Endothelial cell of umbilical vein (primary cell): ENCODE measurements around the gene PRRC1. TPM values are rescaled to one million over a fixed set of nuclear protein-coding genes. Genes with fewer than 3 reads are reported as not detected.
A peak's percentile ranks its signal among the peaks of the same experiment; 100 is the strongest.

Source experiments
- BruUV-seq: library from RNA; stranded (reverse); fragments of 400-500 nt; replicated peaks from 2 replicates; lab custom pipeline; 2021; lab: Mats Ljungman, UMichigan
- CTCF ChIA-PET: fragments of 300-600, 350-600 bp; sonication (Branson Sonifier 250); formaldehyde crosslinking; loops from one replicate; lab custom pipeline; 2021; ENCODE audit warnings: antibody characterized with exemption, inconsistent platforms; lab: Charles Lee
- POLR2A ChIA-PET: fragments of 300-600, 350-600 bp; sonication (Branson Sonifier 250); formaldehyde crosslinking; loops from one replicate; lab custom pipeline; 2021; ENCODE audit warnings: antibody characterized with exemption, inconsistent platforms; lab: Charles Lee
- DNase-seq: peaks from one replicate; pipeline ENCODE4 v3.0.0-alpha.2; 2011; ENCODE audit warnings: low read depth, low spot score
- FAIRE-seq: peaks from 2 replicates; lab custom pipeline; 2011; peaks lifted over from hg19 to GRCh38; lab: Jason Lieb, UNC
- H2AFZ ChIP-seq: 2 replicates; pipeline ENCODE4 v1.6.0; 2012; ENCODE audit warnings: low read depth, low read length, control low read depth, inconsistent platforms
- H3K27ac ChIP-seq: 2 replicates; pipeline ENCODE4 v1.5.1; 2011; ENCODE audit warnings: low read depth, mild to moderate bottlenecking, control low read depth, low read length, moderate library complexity; ENCODE audit not compliant: insufficient read depth
- H3K27me3 ChIP-seq, 2 experiments: 2 replicates each; pipeline versions ENCODE4 v1.6.0 to v1.6.1; 2011; ENCODE audit warnings: low read length in 2 of 2, mixed read lengths in 1 of 2; ENCODE audit not compliant: control insufficient read depth in 2 of 2, insufficient read depth in 2 of 2
- H3K36me3 ChIP-seq, 2 experiments: 2 replicates in 1 of 2; 3 replicates in 1 of 2; pipeline ENCODE4 v1.5.1; 2011; ENCODE audit warnings: low read length in 2 of 2, mild to moderate bottlenecking in 1 of 2, moderate library complexity in 1 of 2; ENCODE audit not compliant: control insufficient read depth in 2 of 2, insufficient read depth in 2 of 2; ENCODE audit errors: extremely low read depth in 1 of 2
- H3K4me1 ChIP-seq: 3 replicates; pipeline ENCODE4 v1.5.1; 2011; ENCODE audit warnings: mild to moderate bottlenecking, low read length; ENCODE audit not compliant: control insufficient read depth, insufficient read depth; ENCODE audit errors: extremely low read depth
- H3K4me2 ChIP-seq: 2 replicates; pipeline ENCODE4 v1.6.1; 2011; ENCODE audit warnings: low read length, control low read depth, mixed read lengths; ENCODE audit not compliant: insufficient read depth
- H3K4me3 ChIP-seq, 3 experiments: fragments of 200-600 bp in 1 of 3; sonication (generic), shearing (Covaris generic) in 1 of 3; replicated peaks in 1 of 3; 2 replicates each; pipeline ENCODE4 v1.5.1; 2011 to 2016; ENCODE audit warnings: control low read depth in 3 of 3, low read length in 3 of 3, mild to moderate bottlenecking in 2 of 3, inconsistent platforms in 1 of 3, low read depth in 1 of 3, moderate library complexity in 1 of 3; ENCODE audit not compliant: insufficient read depth in 1 of 3
- H3K79me2 ChIP-seq: 2 replicates; pipeline ENCODE4 v1.6.0; 2012; ENCODE audit warnings: low read length, inconsistent platforms; ENCODE audit not compliant: control insufficient read depth, insufficient read depth
- H3K9ac ChIP-seq: replicated peaks from 2 replicates; pipeline ENCODE3; 2011; ENCODE audit warnings: low read length, control low read depth; ENCODE audit not compliant: insufficient read depth; ENCODE audit errors: extremely low read depth
- H3K9me1 ChIP-seq: replicated peaks from 3 replicates; pipeline ENCODE4 v1.6.0; 2011; ENCODE audit warnings: mild to moderate bottlenecking, low read length; ENCODE audit not compliant: control insufficient read depth, insufficient read depth; ENCODE audit errors: extremely low read depth
- H3K9me3 ChIP-seq: replicated peaks from 2 replicates; pipeline ENCODE4 v1.5.1; 2012; ENCODE audit warnings: low read length, inconsistent platforms; ENCODE audit not compliant: control insufficient read depth, insufficient read depth
- H4K20me1 ChIP-seq: replicated peaks from 2 replicates; pipeline ENCODE3; 2011; ENCODE audit warnings: mild to moderate bottlenecking, low read length; ENCODE audit not compliant: control insufficient read depth, insufficient read depth; ENCODE audit errors: extremely low read depth
- EZH2 ChIP-seq: IDR thresholded peaks from 2 replicates; pipeline ENCODE4 v1.6.1; 2012; ENCODE audit warnings: borderline replicate concordance, low read depth, mild to moderate bottlenecking, moderate library complexity, low read length, inconsistent platforms; ENCODE audit not compliant: severe bottlenecking
- FOS ChIP-seq: IDR thresholded peaks from 2 replicates; pipeline ENCODE4 v1.6.1; 2011; ENCODE audit warnings: mild to moderate bottlenecking, low read length, moderate library complexity, borderline replicate concordance; ENCODE audit not compliant: insufficient read depth
- JUN ChIP-seq: IDR thresholded peaks from 2 replicates; pipeline ENCODE4 v1.6.1; 2011; ENCODE audit warnings: borderline replicate concordance, low read depth; ENCODE audit not compliant: insufficient read length, insufficient read depth
- MAX ChIP-seq: IDR thresholded peaks from 2 replicates; pipeline ENCODE4 v1.6.1; 2011; ENCODE audit not compliant: insufficient read depth, insufficient read length
- MYC ChIP-seq: IDR thresholded peaks from one replicate; pipeline ENCODE4 v1.6.1; 2011; ENCODE audit warnings: mild to moderate bottlenecking, low read depth, low read length
- POLR2A ChIP-seq: IDR thresholded peaks from 2 replicates; pipeline ENCODE4 v1.6.1; 2012; ENCODE audit warnings: low read depth, mild to moderate bottlenecking, control low read depth, low read length
- POLR2AphosphoS5 ChIP-seq: IDR thresholded peaks from 2 replicates; pipeline ENCODE4 v1.6.1; 2012; ENCODE audit warnings: low read depth, mild to moderate bottlenecking, control low read depth, low read length, moderate library complexity; ENCODE audit not compliant: insufficient read depth
- dilution Hi-C: fragments of 300-500 bp; cut with MboI; formaldehyde crosslinking; loops from one replicate; pipeline ENCODE4 v1.15.0; 2019; ENCODE audit warnings: low sequenced_read_pairs; ENCODE audit not compliant: extremely low pct_ligation_motif_present
- intact Hi-C: fragments of 100-400 bp; cut with micrococcal nuclease; formaldehyde crosslinking; loops from one replicate; pipeline ENCODE4 v1.10.0; 2022
- polyA plus RNA-seq, 4 experiments: library from polyadenylated mRNA; depleted of rRNA in 3 of 4; stranded (reverse) in 3 of 4; unstranded in 1 of 4; fragments of >200 nt; gene quantifications; 2 replicates each; pipeline versions ENCODE4 v1.2.1 to v1.2.3, GENCODE V29; 2011 to 2012; ENCODE audit warnings: missing spikeins in 1 of 4
- total RNA-seq: library from RNA; stranded (reverse); gene quantifications from 2 replicates; pipeline ENCODE4 v1.2.3, GENCODE V29; 2021
- TF ChIP-seq, protein P1 (sequence below), 2 donors: IDR thresholded peaks; 1 replicate in 1 of 2; 2 replicates in 1 of 2; pipeline ENCODE4 v1.5.1; 2011; ENCODE audit warnings: low read length in 2 of 2, mild to moderate bottlenecking in 2 of 2, moderate library complexity in 2 of 2, control low read depth in 1 of 2, inconsistent platforms in 1 of 2, low read depth in 1 of 2; ENCODE audit not compliant: insufficient read depth in 1 of 2; ENCODE audit errors: extremely low read depth in 1 of 2

The PRRC1 gene
- total and polyA plus RNA-seq, 2 donors (not counting 3 experiments of a cell fraction or from before 2014, with no cell fraction given), result 64.4 to 77.6 TPM

DNA sequence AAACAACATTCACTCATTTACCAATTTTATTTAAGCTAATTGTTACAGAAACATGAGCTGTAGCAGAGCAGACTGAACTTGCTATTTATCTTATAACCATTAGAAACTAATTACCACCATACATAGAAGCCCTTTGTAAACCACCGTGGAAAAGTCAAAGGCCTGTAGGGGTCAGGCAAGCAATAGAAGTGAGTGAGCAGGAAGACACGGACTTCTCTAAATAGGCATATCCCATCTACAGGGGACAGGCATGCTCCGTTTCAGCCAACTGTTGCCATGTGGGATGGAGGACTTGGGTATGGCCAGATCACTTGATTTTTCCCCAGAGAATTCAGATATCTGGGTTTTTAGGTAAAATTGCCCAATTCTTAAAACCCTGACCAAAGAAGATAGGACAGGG, 44.8 kb downstream of the PRRC1 start:
- CTCF ChIA-PET, result interaction anchor here (1.2 to 2.0 kb wide), 3 partner anchors 309 to 639 kb away, joined by 4 to 5 read pairs (median 5); no protein-coding TSS in a partner anchor
- no TSS peak for BruUV-seq
- Histone ChIP-seq H3K9me1 (no peaks in the 10 kb centered on the region), H3K27ac (no peak overlapping the region), H3K79me2 (no peaks in the 10 kb centered on the region), H2AFZ (no peak overlapping the region), H3K36me3 (no peaks in the 10 kb centered on the region), H3K4me2 (no peak overlapping the region), H4K20me1 (no peaks in the 10 kb centered on the region), H3K4me3 (no peak overlapping the region), H3K9me3 (no peaks in the 10 kb centered on the region), H3K4me1 (no peaks in the 10 kb centered on the region), H3K27me3 (peaks cover 10 to 13% of the 10 kb centered on the region in 2 experiments), H3K9ac (no peak overlapping the region)
- peak; percentile 12 for DNase-seq
- intact Hi-C loops (loop anchor here (5.0 kb wide), 2 partner anchors 1115 to 1280 kb away; no protein-coding TSS in a partner anchor), dilution Hi-C loops (no loop called here)
- POLR2A ChIA-PET, result no interaction called here
- TF ChIP-seq EZH2 (no peak), MAX (no peak), MYC (no peak), FOS (no peak), POLR2AphosphoS5 (no peak), JUN (no peak), POLR2A (no peak)
- TF ChIP-seq, protein P1, sequence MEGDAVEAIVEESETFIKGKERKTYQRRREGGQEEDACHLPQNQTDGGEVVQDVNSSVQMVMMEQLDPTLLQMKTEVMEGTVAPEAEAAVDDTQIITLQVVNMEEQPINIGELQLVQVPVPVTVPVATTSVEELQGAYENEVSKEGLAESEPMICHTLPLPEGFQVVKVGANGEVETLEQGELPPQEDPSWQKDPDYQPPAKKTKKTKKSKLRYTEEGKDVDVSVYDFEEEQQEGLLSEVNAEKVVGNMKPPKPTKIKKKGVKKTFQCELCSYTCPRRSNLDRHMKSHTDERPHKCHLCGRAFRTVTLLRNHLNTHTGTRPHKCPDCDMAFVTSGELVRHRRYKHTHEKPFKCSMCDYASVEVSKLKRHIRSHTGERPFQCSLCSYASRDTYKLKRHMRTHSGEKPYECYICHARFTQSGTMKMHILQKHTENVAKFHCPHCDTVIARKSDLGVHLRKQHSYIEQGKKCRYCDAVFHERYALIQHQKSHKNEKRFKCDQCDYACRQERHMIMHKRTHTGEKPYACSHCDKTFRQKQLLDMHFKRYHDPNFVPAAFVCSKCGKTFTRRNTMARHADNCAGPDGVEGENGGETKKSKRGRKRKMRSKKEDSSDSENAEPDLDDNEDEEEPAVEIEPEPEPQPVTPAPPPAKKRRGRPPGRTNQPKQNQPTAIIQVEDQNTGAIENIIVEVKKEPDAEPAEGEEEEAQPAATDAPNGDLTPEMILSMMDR (IDR thresholded peaks at IDR 0.05; ENCODE audit: extremely low read depth in 1 of 2, insufficient read depth in 1 of 2, low read depth in 1 of 2, low read length in 2 of 2), result peak in 1 of 2 donors; percentile 5
- no peak for FAIRE-seq
